ENCODE measurements around the gene CD59.
"Not testable (repeated sequence)": the region's sequence is repeated elsewhere in the genome, so short reads cannot be mapped to it uniquely, and the experiment has no call there.

CD59 gene

GRCh38 chr11:33692013-33692504, 44.2 kb downstream of the CD59 start:
- no peak for DNase-seq

- no peak for DNase-seq
Observed at GRCh38 chr11:33691066-33691864, 45.0 kb downstream of the CD59 start.

- no peak for DNase-seq
Observed at GRCh38 chr11:33690290-33691065, 45.7 kb downstream of the CD59 start.

DNA sequence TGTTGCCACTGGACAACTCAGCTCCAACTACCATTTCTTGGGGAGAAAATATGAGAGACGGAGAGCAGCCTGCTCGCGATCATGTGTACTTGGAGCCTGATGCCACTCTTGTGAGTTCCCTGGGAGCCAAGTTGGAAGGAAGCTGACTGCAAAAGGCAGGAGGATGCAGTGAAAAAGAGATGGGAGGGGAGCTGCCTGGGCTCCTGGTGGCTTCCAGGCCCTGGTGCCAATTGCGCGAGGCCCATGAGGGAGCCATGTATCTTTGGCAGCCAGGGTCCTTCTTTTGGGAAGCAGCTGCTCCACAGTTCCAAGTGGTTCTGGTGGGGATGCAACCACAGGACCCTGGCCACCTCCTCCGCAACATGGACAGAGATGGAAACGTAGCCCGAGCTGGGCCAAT, 46.7 kb downstream of the CD59 start:
- DNase-seq, result no peak

- no peak for DNase-seq
Observed at GRCh38 chr11:33689085-33689484, 47.1 kb downstream of the CD59 start.

DNA sequence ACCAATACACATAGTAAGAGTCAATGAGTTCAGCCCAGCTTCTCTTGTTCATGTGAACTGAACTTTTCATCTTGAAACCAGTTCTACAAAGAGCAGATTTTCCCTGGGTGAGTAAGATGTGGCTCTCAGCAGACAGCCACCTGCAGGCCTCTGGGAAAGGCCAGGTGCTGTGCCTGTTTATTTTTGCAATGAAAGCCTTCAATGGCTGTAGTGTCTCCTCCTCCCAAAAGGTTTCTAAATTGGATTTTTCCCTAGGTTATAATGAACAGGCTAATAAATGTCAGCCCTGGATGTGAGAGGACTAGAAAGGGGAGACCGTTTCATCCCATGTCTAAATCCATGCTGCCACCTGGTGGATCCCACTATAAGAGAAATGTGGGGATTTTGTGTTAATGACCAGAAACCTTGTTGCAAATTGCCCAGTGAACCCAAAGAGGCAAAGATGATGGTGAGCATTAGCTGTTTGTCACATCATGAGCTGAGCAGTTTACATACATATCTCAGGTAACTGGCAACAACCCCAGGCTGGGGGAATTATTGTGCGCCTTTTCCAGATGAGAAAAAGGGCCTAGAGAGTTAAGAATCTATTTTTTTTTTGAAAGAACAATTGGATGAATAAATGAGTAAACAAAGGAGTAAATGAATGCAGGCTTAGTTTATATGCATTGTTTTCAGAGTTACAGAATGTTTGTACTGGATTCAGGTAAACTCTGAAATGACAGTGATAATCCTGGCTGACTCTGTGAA, 48.3 kb downstream of the CD59 start:
- DNase-seq, result peak; percentile 74

- DNase-seq, result no peak
Observed at GRCh38 chr11:33685082-33685481, 51.1 kb downstream of the CD59 start.

GRCh38 chr11:33684003-33684706, 52.1 kb downstream of the CD59 start:
- DNase-seq, result no peak

DNA sequence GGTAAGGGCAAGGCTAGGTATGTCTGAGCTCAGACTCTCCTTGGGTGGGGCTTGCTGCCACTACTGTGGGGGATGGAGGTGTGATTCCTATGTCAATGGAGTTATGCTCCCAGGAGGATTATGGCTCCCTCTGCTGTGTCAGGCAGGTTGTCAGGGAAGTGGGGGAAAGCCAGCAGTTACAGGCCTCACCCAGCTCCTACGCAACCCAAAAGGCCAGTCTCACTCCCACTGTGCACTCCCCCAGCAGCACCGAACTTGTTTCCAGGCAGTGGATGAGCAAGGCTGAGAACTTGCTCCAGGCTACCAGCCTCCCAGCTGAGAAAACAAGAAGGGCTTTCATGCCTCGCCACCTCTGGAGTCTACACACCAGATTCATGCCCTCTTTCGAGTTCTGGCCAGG, 53.8 kb downstream of the CD59 start:
- no peak for DNase-seq

DNA sequence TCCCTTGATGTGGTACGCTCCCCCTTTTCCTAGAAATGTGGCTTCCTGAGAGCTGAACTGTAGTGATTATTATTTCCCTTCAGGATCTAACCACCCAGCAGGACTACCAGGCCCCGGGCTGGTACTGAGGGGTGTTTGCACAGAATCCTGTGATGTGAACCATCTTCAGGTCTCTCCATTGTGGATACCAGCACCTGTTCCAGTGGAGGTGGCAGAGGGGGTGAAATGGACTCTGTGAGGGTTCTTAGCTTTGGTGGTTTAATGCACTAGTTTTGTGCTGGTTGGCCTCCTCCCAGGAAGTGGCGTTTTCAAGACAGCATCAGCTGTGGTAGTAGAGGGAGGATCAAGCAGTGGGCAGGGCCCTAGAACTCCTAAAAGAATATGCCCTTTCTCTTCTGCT, 54.2 kb downstream of the CD59 start:
- no peak for DNase-seq

GRCh38 chr11:33678616-33679015, 57.6 kb downstream of the CD59 start:
- not testable (repeated sequence) for DNase-seq

DNA sequence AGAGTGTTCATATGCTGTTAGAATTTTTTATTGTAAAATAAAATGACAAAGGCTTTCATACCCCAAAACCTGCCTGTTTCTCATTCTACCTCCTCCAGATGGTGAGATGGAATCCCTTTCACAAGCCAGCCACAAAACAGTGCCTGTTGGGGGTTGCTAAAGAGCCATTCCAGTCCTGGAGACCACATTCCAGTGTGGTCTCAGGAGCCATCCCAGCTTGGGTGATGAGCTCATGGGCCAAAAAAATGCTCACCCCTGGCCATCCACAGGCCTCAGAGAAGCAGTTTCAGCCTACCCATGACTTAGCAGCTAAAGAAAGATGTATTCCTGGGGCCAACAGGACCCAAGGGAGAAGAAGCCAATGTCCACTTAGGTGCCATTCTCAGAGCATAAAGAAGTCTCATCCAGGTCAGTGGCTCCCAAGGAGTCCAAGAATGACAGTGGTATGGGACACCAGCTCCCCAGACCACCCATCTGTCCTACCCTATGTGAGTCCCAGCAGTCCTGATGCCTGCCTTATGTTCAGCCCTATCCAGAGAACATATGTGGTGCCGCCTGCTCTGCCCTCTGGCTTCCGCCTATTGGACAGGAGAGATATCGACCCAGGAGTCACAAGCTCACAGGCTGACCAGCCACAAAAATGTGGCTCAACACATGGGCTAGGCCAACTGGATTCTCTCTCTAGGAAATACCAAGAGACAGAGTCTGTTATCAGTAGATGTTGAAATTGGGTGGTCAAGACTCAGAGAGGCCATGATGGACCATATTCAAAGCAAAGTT, 62.0 kb downstream of the CD59 start:
- no peak for DNase-seq

- no peak for DNase-seq
Observed at GRCh38 chr11:33672273-33672672, 64.0 kb downstream of the CD59 start.

DNA sequence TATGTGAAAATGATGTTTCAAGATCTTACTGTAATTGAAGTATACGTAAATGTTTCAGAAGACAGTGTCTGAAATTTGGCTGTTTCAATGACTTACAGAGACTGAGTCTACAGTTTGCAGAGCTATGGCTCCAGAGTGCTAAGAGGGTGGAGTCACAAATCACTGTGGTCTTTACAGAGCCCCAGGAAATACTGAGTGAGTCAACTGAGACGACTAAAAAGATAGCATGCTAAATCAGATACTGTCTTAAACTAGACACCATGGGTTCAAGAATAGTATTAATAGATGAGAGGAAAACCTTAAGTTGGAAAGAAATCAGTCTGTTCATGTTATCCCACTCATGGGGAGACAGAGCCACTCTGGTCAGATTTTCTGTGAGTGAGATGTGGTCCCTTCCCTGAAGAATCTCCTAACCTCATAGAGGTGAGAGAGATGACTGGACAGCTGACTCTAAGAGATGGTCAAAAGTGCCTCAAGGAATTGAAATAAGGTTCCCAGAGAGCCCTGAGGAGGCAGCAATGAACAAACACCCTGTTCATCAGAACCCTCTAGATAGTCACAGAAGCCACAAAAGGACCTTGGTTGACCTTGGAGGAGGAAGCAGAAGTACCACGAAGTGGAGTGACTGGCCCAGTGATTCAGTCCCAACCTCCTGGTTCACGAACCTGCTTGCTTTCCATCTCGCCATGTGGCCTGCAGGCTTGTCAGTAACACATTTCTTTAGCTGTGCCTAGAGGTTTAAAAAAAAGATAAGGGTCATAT, 65.8 kb downstream of the CD59 start:
- DNase-seq, result no peak

- no peak for DNase-seq
Observed at GRCh38 chr11:33669598-33670249, 66.5 kb downstream of the CD59 start.

DNA sequence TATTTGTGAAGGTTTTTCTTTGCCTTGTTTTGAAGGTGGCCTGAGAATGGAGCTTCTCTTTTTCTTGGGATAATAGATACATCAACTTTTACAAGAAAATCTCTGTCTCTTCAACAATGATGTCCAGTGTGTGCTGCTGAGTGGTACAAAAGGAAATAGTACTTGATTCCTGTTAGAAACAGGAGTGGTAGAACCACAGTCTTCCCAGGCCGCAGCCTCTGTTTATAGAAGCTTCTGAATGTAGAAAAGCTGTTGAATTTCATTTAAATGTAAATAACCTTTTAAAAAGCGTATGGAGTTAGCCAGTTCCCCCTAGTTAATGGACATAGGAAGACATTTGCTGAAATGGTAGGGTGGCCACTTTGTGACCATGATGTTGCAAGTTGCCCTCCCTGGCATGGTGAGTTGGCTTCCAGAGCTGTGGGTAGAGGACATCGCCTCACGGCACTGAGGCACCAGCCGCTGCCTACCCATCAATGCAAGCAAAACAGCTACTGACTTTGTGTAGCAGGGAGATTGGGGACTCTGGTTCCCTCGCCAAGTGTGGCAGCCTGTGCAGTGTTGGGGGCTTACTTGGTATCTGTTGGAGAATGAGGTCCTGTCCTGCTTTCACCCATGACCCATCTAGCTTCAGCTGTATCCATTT, 67.1 kb downstream of the CD59 start:
- DNase-seq, result no peak

- no peak for DNase-seq
Observed at GRCh38 chr11:33668468-33668825, 67.8 kb downstream of the CD59 start.

- no peak for DNase-seq
Observed at GRCh38 chr11:33667819-33668467, 68.3 kb downstream of the CD59 start.

DNA sequence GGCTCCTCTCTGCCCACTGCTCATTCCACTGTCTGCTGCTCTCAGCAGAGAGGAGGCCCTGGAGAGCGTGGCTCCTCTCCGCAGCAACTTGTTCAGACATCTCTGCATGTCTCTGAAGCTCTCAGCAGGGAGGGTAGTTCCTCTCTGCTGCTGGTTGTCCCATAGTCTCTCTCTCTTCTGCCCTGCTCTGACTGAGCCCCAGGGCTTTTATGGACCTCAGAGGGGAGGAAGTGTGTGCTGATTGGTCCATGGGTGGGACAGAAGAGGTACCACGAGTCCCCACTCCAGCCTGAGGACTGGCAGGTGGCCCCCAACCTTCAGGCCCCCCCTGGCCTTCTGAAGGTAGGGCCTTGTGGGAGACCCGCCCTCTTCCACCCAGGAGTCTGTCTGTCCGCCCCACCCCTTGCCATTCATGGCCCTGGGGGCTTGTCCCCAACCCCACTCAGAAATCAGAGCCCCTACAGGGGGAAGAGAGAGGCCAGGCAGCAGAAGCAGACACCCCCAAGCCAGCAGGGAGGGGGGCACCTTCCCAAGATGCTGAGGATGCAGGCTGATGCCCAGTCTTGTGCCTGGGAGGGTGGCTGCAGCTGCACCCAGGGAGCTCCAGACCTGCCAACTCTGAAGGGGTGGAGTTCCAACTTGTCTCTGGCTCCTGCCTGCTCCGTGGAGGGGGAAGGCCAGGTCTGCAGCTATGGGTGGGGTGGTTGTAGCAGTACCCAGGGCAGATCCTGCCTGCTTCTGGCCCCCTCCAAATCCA, 70.7 kb downstream of the CD59 start:
- no peak for DNase-seq

Measured in hematopoietic multipotent progenitor cell treated with erythropoietin and hydrocortisone succinate and interleukin-3 and kit ligand, for 4 days (in vitro differentiated cells).